ENCODE measurements around the gene ZNF317.

Gene ZNF317

DNA sequence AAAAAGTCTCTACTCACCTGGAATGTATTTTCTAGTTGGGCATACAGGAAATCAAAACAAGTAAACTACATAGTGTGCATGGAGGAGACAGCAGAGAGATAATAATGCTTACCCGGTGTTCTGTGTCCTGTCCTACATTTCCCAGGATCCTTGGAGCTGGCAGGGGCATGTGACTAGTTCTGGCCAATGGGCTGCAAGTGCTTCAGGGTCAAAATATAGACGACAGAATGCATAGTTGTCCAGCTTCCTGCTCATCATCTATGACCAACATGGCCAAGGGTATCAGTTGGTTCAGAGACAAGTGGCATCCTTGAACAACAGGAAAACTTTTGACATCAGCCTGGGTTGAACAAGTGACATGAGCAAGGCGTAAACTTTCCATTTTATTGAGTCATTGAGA, 8.5 kb downstream of the ZNF317 start:
- no peak overlapping the region for H3K4me2 ChIP-seq (ENCODE audit: low read length)
- peaks cover 56% of the 10 kb centered on the region for H4K20me1 ChIP-seq (ENCODE audit: insufficient read depth, low read length)
- no peaks in the 10 kb centered on the region for H3K27me3 ChIP-seq (ENCODE audit: low read depth, low read length)
- no peak overlapping the region for H2AFZ ChIP-seq (ENCODE audit: low read depth, low read length)
- H3K36me3 ChIP-seq (replicated peaks; ENCODE audit: low read depth, low read length), result peaks cover 89% of the 10 kb centered on the region
- H3K4me1 ChIP-seq (ENCODE audit: low read length), result no peaks in the 10 kb centered on the region
- H3K4me3 ChIP-seq (ENCODE audit: low read length), result no peak overlapping the region
- H3K27ac ChIP-seq (ENCODE audit: low read length), result no peak overlapping the region
- no peak overlapping the region for H3K9ac ChIP-seq (ENCODE audit: low read length)
- TF ChIP-seq EZH2phosphoT487 (IDR thresholded peaks at IDR 0.05; ENCODE audit: low read depth), result no peak
- TF ChIP-seq, protein P1, sequence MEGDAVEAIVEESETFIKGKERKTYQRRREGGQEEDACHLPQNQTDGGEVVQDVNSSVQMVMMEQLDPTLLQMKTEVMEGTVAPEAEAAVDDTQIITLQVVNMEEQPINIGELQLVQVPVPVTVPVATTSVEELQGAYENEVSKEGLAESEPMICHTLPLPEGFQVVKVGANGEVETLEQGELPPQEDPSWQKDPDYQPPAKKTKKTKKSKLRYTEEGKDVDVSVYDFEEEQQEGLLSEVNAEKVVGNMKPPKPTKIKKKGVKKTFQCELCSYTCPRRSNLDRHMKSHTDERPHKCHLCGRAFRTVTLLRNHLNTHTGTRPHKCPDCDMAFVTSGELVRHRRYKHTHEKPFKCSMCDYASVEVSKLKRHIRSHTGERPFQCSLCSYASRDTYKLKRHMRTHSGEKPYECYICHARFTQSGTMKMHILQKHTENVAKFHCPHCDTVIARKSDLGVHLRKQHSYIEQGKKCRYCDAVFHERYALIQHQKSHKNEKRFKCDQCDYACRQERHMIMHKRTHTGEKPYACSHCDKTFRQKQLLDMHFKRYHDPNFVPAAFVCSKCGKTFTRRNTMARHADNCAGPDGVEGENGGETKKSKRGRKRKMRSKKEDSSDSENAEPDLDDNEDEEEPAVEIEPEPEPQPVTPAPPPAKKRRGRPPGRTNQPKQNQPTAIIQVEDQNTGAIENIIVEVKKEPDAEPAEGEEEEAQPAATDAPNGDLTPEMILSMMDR (IDR thresholded peaks at IDR 0.05; ENCODE audit: low read depth, low read length), result no peak
- H3K79me2 ChIP-seq (ENCODE audit: low read length), result peaks cover 100% of the 10 kb centered on the region
- H3K9me3 ChIP-seq (ENCODE audit: insufficient read depth, low read length), result peaks cover 54% of the 10 kb centered on the region

- Histone ChIP-seq H2AFZ (ENCODE audit: low read depth, low read length) (no peak overlapping the region), H3K36me3 (replicated peaks; ENCODE audit: low read depth, low read length) (peaks cover 90% of the 10 kb centered on the region), H3K9ac (ENCODE audit: low read length) (no peak overlapping the region), H3K27ac (ENCODE audit: low read length) (no peak overlapping the region), H3K4me2 (ENCODE audit: low read length) (no peak overlapping the region), H3K4me1 (ENCODE audit: low read length) (peaks cover 4% of the 10 kb centered on the region), H3K79me2 (ENCODE audit: low read length) (peaks cover 100% of the 10 kb centered on the region), H4K20me1 (ENCODE audit: insufficient read depth, low read length) (peaks cover 60% of the 10 kb centered on the region), H3K9me3 (ENCODE audit: insufficient read depth, low read length) (peaks cover 56% of the 10 kb centered on the region; the same call in 1 of the 2 replicates), H3K4me3 (ENCODE audit: low read length) (no peak overlapping the region), H3K27me3 (ENCODE audit: low read depth, low read length) (no peaks in the 10 kb centered on the region)
- no peak for TF ChIP-seq EZH2phosphoT487 (IDR thresholded peaks at IDR 0.05; ENCODE audit: low read depth)
- TF ChIP-seq, protein P1 (IDR thresholded peaks at IDR 0.05; ENCODE audit: low read depth, low read length), result no peak
Measured at GRCh38 chr19:9149997-9150396, 9.8 kb downstream of the ZNF317 start.

- peaks cover 90% of the 10 kb centered on the region for H3K36me3 ChIP-seq (replicated peaks; ENCODE audit: low read depth, low read length)
- H3K4me1 ChIP-seq (ENCODE audit: low read length), result peaks cover 10% of the 10 kb centered on the region
- TF ChIP-seq EZH2phosphoT487 (IDR thresholded peaks at IDR 0.05; ENCODE audit: low read depth), result no peak
- TF ChIP-seq, protein P1 (IDR thresholded peaks at IDR 0.05; ENCODE audit: low read depth, low read length), result no peak
- peaks cover 50% of the 10 kb centered on the region; the same call in 1 of the 2 replicates for H3K9me3 ChIP-seq (ENCODE audit: insufficient read depth, low read length)
- no peak overlapping the region for H3K4me2 ChIP-seq (ENCODE audit: low read length)
- no peak overlapping the region for H2AFZ ChIP-seq (ENCODE audit: low read depth, low read length)
- no peak overlapping the region for H3K9ac ChIP-seq (ENCODE audit: low read length)
- no peak overlapping the region for H3K27ac ChIP-seq (ENCODE audit: low read length)
- peaks cover 61% of the 10 kb centered on the region for H4K20me1 ChIP-seq (ENCODE audit: insufficient read depth, low read length)
- H3K4me3 ChIP-seq (ENCODE audit: low read length), result no peak overlapping the region
- no peaks in the 10 kb centered on the region for H3K27me3 ChIP-seq (ENCODE audit: low read depth, low read length)
- peaks cover 100% of the 10 kb centered on the region for H3K79me2 ChIP-seq (ENCODE audit: low read length)
Measured at GRCh38 chr19:9150650-9151049, 10.5 kb downstream of the ZNF317 start.

GRCh38 chr19:9151367-9151766, 11.2 kb downstream of the ZNF317 start:
- TF ChIP-seq, protein P1 (IDR thresholded peaks at IDR 0.05; ENCODE audit: low read depth, low read length), result no peak
- no peak for TF ChIP-seq EZH2phosphoT487 (IDR thresholded peaks at IDR 0.05; ENCODE audit: low read depth)
- Histone ChIP-seq H2AFZ (ENCODE audit: low read depth, low read length) (no peak overlapping the region), H3K4me1 (ENCODE audit: low read length) (peaks cover 17% of the 10 kb centered on the region), H3K4me3 (ENCODE audit: low read length) (no peak overlapping the region), H3K27ac (ENCODE audit: low read length) (no peak overlapping the region), H3K36me3 (replicated peaks; ENCODE audit: low read depth, low read length) (peaks cover 94% of the 10 kb centered on the region), H4K20me1 (ENCODE audit: insufficient read depth, low read length) (peaks cover 67% of the 10 kb centered on the region), H3K27me3 (ENCODE audit: low read depth, low read length) (no peaks in the 10 kb centered on the region), H3K9me3 (ENCODE audit: insufficient read depth, low read length) (peaks cover 49% of the 10 kb centered on the region; the same call in 1 of the 2 replicates), H3K4me2 (ENCODE audit: low read length) (no peak overlapping the region), H3K79me2 (ENCODE audit: low read length) (peaks cover 100% of the 10 kb centered on the region), H3K9ac (ENCODE audit: low read length) (no peak overlapping the region)
